IMR-90 (cell line): ENCODE data around the gene ITFG2.

Experiments
- BHLHE40 ChIP-seq: fragments of 150-350 bp; IDR thresholded peaks from 2 replicates; pipeline ENCODE4 v1.6.1; 2016; ENCODE audit warnings: mild to moderate bottlenecking, low read depth, low read length
- CHD1 ChIP-seq: IDR thresholded peaks from 2 replicates; pipeline ENCODE4 v1.6.1; 2012; ENCODE audit warnings: low read depth, low read length, improper control_type of control experiment
- CTCF ChIP-seq: conservative IDR thresholded peaks from 2 replicates; pipeline ENCODE4 v1.5.1; 2012; ENCODE audit warnings: mild to moderate bottlenecking, low read depth, low read length, improper control_type of control experiment
- FOS ChIP-seq: fragments of 150-350 bp; IDR thresholded peaks from 2 replicates; pipeline ENCODE4 v1.6.1; 2016; ENCODE audit warnings: low read depth, low read length
- MAZ ChIP-seq: IDR thresholded peaks from 2 replicates; pipeline ENCODE4 v1.6.1; 2012; ENCODE audit warnings: low read depth, mild to moderate bottlenecking, low read length, improper control_type of control experiment, moderate library complexity, borderline replicate concordance
- MXI1 ChIP-seq: IDR thresholded peaks from 2 replicates; pipeline ENCODE4 v1.6.1; 2012; ENCODE audit warnings: low read depth, mild to moderate bottlenecking, low read length, moderate library complexity, borderline replicate concordance
- POLR2A ChIP-seq: IDR thresholded peaks from 2 replicates; pipeline ENCODE4 v1.6.1; 2012; ENCODE audit warnings: mild to moderate bottlenecking, low read depth, low read length
- RFX5 ChIP-seq: IDR thresholded peaks from 2 replicates; pipeline ENCODE4 v1.8.0; 2012; ENCODE audit warnings: low read depth, mild to moderate bottlenecking, low read length, moderate library complexity
- SMC3 ChIP-seq: fragments of 150-350 bp; IDR thresholded peaks from 2 replicates; pipeline ENCODE4 v1.6.1; 2016; ENCODE audit warnings: low read depth, mild to moderate bottlenecking, antibody characterized with exemption, low read length, moderate library complexity

GRCh38 chr12:2805143-2805520, 7.3 kb upstream of the ITFG2 start:
- TF ChIP-seq CTCF, result no peak
- no peak for TF ChIP-seq FOS
- no peak for TF ChIP-seq POLR2A
- TF ChIP-seq BHLHE40, result no peak
- TF ChIP-seq MAZ, result no peak
- no peak for TF ChIP-seq RFX5
- no peak for TF ChIP-seq CHD1
- no peak for TF ChIP-seq SMC3
- no peak for TF ChIP-seq MXI1
